Neural progenitor cell (in vitro differentiated cells): ENCODE measurements around the gene FPR2. TPM values are rescaled to one million over a fixed set of nuclear protein-coding genes. Genes with fewer than 3 reads are reported as not detected.

Source experiments
- DNase-seq: peaks from one replicate; pipeline ENCODE4 v3.0.0-alpha.2; 2016; ENCODE audit warnings: low spot score
- H2AFZ ChIP-seq: fragments of 200-600 bp; sonication (generic); replicated peaks from 2 replicates; pipeline ENCODE4 v1.6.1; 2016; ENCODE audit warnings: antibody characterized with exemption
- H3F3A ChIP-seq: fragments of 200-600 bp; sonication (generic); 2 replicates; pipeline ENCODE4 v1.6.1; 2016; ENCODE audit warnings: antibody characterized with exemption, low read depth
- H3K27ac ChIP-seq: fragments of 200-600 bp; sonication (generic); 2 replicates; pipeline ENCODE4 v1.5.1; 2016; ENCODE audit warnings: mild to moderate bottlenecking
- H3K27me3 ChIP-seq: fragments of 200-600 bp; sonication (generic); 2 replicates; pipeline ENCODE4 v1.6.1; 2016; ENCODE audit warnings: mild to moderate bottlenecking, moderate library complexity
- H3K36me3 ChIP-seq: fragments of 200-600 bp; sonication (generic); 2 replicates; pipeline ENCODE4 v1.5.1; 2016
- H3K4me1 ChIP-seq: fragments of 200-600 bp; sonication (generic); 2 replicates; pipeline ENCODE4 v1.6.1; 2016; ENCODE audit warnings: mixed run types
- H3K4me2 ChIP-seq: fragments of 200-600 bp; sonication (generic); 2 replicates; pipeline ENCODE4 v1.6.1; 2016
- H3K4me3 ChIP-seq: fragments of 200-600 bp; sonication (generic); 2 replicates; pipeline ENCODE4 v1.5.1; 2016
- H3K79me2 ChIP-seq: fragments of 200-600 bp; sonication (generic); 2 replicates; pipeline ENCODE4 v1.6.1; 2016; ENCODE audit warnings: low read depth
- H3K9ac ChIP-seq: fragments of 200-600 bp; sonication (generic); 2 replicates; pipeline ENCODE4 v1.6.1; 2016
- H3K9me3 ChIP-seq: fragments of 200-600 bp; sonication (generic); 2 replicates; pipeline ENCODE4 v1.5.1; 2016; ENCODE audit warnings: low read depth
- H4K20me1 ChIP-seq: fragments of 200-600 bp; sonication (generic); 2 replicates; pipeline ENCODE4 v1.6.1; 2016; ENCODE audit warnings: low read depth
- H3K27ac Mint-ChIP-seq: 3 replicates; pipeline ENCODE4 v1.8.0; 2021; ENCODE audit warnings: mixed read lengths
- H3K27me3 Mint-ChIP-seq: 2 replicates; pipeline ENCODE4 v1.8.0; 2022; ENCODE audit warnings: low read depth, mild to moderate bottlenecking, inconsistent platforms, moderate library complexity, mixed read lengths; ENCODE audit not compliant: insufficient read depth
- H3K36me3 Mint-ChIP-seq: 3 replicates; pipeline ENCODE4 v1.8.0; 2021; ENCODE audit warnings: mixed read lengths
- H3K4me1 Mint-ChIP-seq: 3 replicates; pipeline ENCODE4 v1.8.0; 2021; ENCODE audit warnings: mixed read lengths
- H3K4me3 Mint-ChIP-seq: 3 replicates; pipeline ENCODE4 v1.8.0; 2021; ENCODE audit warnings: mild to moderate bottlenecking, moderate library complexity, mixed read lengths
- H3K9me3 Mint-ChIP-seq: 3 replicates; pipeline ENCODE4 v1.8.0; 2020; ENCODE audit warnings: mixed read lengths
- EZH2 ChIP-seq: fragments of 200-600 bp; sonication (generic); IDR thresholded peaks from 2 replicates; pipeline ENCODE4 v1.6.1; 2017; ENCODE audit warnings: antibody characterized with exemption, mild to moderate bottlenecking, moderate library complexity
- EZH2phosphoT487 ChIP-seq: fragments of 200-600 bp; sonication (generic); IDR thresholded peaks from 2 replicates; pipeline ENCODE4 v1.6.1; 2017; ENCODE audit warnings: antibody characterized with exemption
- total RNA-seq: library from RNA; depleted of rRNA; stranded (reverse); fragments of >200 nt; gene quantifications from 2 replicates; pipeline ENCODE4 v1.2.3, GENCODE V29; 2015; ENCODE audit warnings: low replicate concordance
- TF ChIP-seq, protein P1 (sequence below): fragments of 200-600 bp; sonication (generic); IDR thresholded peaks from 2 replicates; pipeline ENCODE4 v1.5.1; 2017; ENCODE audit warnings: antibody characterized with exemption, mild to moderate bottlenecking

Gene FPR2
- total RNA-seq, 1 donor from 2014 or later = not detected

DNA sequence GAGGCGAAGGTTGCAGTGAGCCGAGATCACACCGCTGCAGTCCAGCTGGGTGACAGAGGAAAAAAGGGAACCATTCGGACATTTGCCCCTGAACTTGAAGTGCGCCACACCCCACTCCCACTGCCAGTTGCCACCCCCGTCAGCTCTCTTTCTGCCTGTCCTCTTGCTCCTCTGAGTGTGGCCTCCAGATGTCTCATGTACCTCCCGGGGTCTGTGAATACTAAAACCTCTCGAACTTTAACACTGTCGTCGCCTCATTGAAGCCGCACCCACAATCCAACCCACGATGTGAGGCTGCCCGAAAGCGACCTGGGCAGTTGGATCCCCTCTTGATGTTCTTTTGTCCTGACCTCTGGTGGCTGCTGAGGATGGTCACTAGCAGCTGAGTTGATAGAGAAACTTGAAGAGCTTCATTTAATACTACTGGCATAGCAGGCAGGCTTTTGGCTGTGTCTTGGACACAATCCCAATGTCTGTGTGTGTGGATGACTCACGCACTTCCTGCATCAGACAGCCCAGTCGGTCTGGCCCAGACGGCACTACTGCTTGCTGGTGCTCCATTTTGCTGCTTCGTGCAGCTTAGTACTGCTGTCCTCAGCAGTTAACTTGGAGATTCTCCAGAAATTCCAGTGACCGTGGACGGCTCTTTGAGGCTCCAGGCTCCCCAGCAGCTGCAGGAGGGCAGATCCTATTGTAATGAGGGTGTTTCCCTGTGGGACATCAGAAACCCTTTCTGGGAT lies 38.2 kb downstream of the FPR2 start:
- Histone ChIP-seq H3K9ac (no peak overlapping the region), H3K4me3 (no peak overlapping the region), H4K20me1 (no peaks in the 10 kb centered on the region), H3F3A (no peaks in the 10 kb centered on the region), H3K27ac (no peak overlapping the region), H3K79me2 (no peaks in the 10 kb centered on the region), H2AFZ (no peak overlapping the region), H3K27me3 (no peaks in the 10 kb centered on the region), H3K4me2 (no peak overlapping the region), H3K9me3 (peaks cover 7% of the 10 kb centered on the region), H3K4me1 (no peaks in the 10 kb centered on the region), H3K36me3 (no peaks in the 10 kb centered on the region)
- H3K27ac Mint-ChIP-seq = no peak overlapping the region
- H3K4me3 Mint-ChIP-seq = no peak overlapping the region
- H3K27me3 Mint-ChIP-seq = peaks cover 7% of the 10 kb centered on the region
- no peak for DNase-seq
- TF ChIP-seq, protein P1, sequence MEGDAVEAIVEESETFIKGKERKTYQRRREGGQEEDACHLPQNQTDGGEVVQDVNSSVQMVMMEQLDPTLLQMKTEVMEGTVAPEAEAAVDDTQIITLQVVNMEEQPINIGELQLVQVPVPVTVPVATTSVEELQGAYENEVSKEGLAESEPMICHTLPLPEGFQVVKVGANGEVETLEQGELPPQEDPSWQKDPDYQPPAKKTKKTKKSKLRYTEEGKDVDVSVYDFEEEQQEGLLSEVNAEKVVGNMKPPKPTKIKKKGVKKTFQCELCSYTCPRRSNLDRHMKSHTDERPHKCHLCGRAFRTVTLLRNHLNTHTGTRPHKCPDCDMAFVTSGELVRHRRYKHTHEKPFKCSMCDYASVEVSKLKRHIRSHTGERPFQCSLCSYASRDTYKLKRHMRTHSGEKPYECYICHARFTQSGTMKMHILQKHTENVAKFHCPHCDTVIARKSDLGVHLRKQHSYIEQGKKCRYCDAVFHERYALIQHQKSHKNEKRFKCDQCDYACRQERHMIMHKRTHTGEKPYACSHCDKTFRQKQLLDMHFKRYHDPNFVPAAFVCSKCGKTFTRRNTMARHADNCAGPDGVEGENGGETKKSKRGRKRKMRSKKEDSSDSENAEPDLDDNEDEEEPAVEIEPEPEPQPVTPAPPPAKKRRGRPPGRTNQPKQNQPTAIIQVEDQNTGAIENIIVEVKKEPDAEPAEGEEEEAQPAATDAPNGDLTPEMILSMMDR = no peak
- no peak for TF ChIP-seq EZH2
- no peak for TF ChIP-seq EZH2phosphoT487
- H3K36me3 Mint-ChIP-seq = no peaks in the 10 kb centered on the region
- H3K9me3 Mint-ChIP-seq = peaks cover 17% of the 10 kb centered on the region
- no peaks in the 10 kb centered on the region for H3K4me1 Mint-ChIP-seq

DNA sequence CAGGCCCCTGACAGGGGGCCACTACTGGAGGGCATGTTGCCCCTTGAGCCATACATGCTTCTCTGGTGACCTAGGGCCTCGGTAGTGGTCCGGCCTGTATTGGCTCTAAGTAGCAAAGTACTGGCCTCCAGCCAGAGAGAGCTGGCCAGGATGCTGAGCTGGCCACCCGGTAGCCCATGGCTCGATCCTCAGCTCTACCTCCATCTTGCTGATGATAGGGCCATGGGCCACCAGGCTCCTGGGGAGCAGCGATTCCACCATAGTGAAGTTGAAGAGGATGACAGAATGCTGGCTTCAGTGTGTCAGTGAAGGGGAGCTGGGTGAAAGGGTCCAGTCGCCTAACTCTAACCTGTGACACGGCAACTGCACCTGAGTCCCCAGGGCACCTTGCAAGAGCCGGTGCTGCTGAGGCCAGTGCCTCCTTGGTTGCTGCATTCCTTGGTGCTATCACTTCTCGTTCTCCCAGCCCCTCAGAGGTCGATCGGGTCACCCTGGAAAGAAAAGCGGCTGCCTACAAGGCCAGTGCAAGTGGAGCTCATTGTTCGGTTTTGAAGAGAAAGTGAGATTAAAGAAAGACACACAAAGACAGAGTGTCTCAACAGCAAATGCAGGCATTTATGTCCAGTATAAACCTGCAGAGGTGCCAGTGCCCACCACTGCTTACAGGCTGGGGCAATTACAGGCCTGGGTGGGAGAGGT lies 38.9 kb downstream of the FPR2 start:
- Mint-ChIP-seq H3K4me1 (no peaks in the 10 kb centered on the region), H3K27me3 (peaks cover 7% of the 10 kb centered on the region), H3K36me3 (no peaks in the 10 kb centered on the region), H3K27ac (no peak overlapping the region), H3K4me3 (no peak overlapping the region), H3K9me3 (peaks cover 21% of the 10 kb centered on the region)
- no peak overlapping the region for H3K27ac ChIP-seq
- no peaks in the 10 kb centered on the region for H3K36me3 ChIP-seq
- H3K4me3 ChIP-seq = no peak overlapping the region
- DNase-seq = no peak
- H3K9me3 ChIP-seq = peaks cover 7% of the 10 kb centered on the region
- no peak overlapping the region for H2AFZ ChIP-seq
- no peak overlapping the region for H3K4me2 ChIP-seq
- H3K27me3 ChIP-seq = no peaks in the 10 kb centered on the region
- no peaks in the 10 kb centered on the region for H3K79me2 ChIP-seq
- no peaks in the 10 kb centered on the region for H3F3A ChIP-seq
- H4K20me1 ChIP-seq = no peaks in the 10 kb centered on the region
- H3K4me1 ChIP-seq = no peaks in the 10 kb centered on the region
- H3K9ac ChIP-seq = no peak overlapping the region
- TF ChIP-seq EZH2 = no peak
- TF ChIP-seq, protein P1 = no peak

DNA sequence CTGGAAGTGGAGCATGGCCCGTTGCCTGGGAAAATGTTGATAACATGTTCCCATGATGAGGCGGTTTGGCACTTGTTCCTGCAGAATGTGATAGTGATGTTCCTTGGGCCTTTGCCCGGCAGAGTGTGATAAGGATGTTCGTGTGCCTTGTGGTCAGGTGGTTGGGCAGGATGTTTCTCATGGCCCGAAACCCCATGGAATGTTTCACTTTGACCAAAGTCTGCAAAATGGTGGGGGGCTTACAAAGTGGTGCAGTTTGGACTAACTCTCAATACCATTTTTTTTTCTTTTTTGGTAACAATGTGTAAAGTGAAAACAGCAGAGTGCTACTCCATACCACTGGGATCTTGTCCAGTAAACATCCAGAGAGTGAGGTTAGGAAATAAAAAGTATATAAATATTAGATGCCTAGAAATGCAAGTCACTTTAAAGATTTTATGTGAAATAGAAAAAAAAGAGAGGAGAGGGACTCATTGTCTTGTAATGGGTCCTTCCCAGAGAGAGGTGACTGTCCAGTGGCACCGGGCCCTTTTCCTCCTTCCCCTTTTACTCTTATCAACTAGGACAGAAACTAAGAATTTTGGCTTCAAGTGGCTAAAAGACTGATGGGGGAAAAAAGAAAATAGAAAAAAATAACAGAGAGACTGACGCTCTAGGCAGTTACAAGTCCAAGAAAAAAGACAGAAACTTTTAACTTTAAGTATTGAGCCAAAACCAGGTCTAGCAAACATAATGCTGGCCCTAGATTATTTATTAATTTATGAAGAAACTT lies 39.7 kb downstream of the FPR2 start:
- no peak overlapping the region for H3K4me2 ChIP-seq
- no peaks in the 10 kb centered on the region for H3K36me3 Mint-ChIP-seq
- no peak overlapping the region for H2AFZ ChIP-seq
- H3K36me3 ChIP-seq = no peaks in the 10 kb centered on the region
- no peaks in the 10 kb centered on the region for H3K4me1 ChIP-seq
- no peak overlapping the region for H3K4me3 ChIP-seq
- H3K9me3 Mint-ChIP-seq = peaks cover 23% of the 10 kb centered on the region
- H3F3A ChIP-seq = no peaks in the 10 kb centered on the region
- H3K4me1 Mint-ChIP-seq = no peaks in the 10 kb centered on the region
- H3K27me3 ChIP-seq = no peaks in the 10 kb centered on the region
- no peaks in the 10 kb centered on the region for H3K79me2 ChIP-seq
- H3K4me3 Mint-ChIP-seq = no peak overlapping the region
- peaks cover 7% of the 10 kb centered on the region for H3K27me3 Mint-ChIP-seq
- no peak overlapping the region for H3K27ac ChIP-seq
- DNase-seq = no peak
- H3K9me3 ChIP-seq = peaks cover 7% of the 10 kb centered on the region
- H3K9ac ChIP-seq = no peak overlapping the region
- no peak overlapping the region for H3K27ac Mint-ChIP-seq
- TF ChIP-seq, protein P1 = no peak
- TF ChIP-seq EZH2phosphoT487 = no peak
- no peak for TF ChIP-seq EZH2
- no peaks in the 10 kb centered on the region for H4K20me1 ChIP-seq
